HepG2 (cell line): ENCODE data around the gene TSGA10IP. TPM values are rescaled to one million over a fixed set of nuclear protein-coding genes. Genes with fewer than 3 reads are reported as not detected.

Source experiments
- ATAC-seq: fragments of 200-7000 bp; cut with Tn5 transposase; 3 replicates; pipeline ENCODE4 v1.9.1; 2020; ENCODE audit warnings: mild to moderate bottlenecking, moderate library complexity
- BruUV-seq: library from RNA; stranded (reverse); fragments of 400-500 nt; replicated peaks from 2 replicates; lab custom pipeline; 2021; lab: Mats Ljungman, UMichigan
- CTCF ChIA-PET: fragments of 300-600 bp; formaldehyde crosslinking; extraction: SDS; loops from one replicate; lab custom pipeline; 2021; ENCODE audit warnings: low total read pairs, inconsistent platforms, low intra/inter-chr PET ratio; lab: Yijun Ruan, JAX
- POLR2A ChIA-PET: fragments of 350-600 bp; sonication (Branson Sonifier 250); formaldehyde crosslinking; loops from one replicate; lab custom pipeline; 2020; ENCODE audit warnings: antibody characterized with exemption, inconsistent platforms; lab: Yijun Ruan, JAX
- DNase-seq: peaks from one replicate; pipeline ENCODE4 v3.0.0-alpha.2; 2015; ENCODE audit warnings: low spot score
- FAIRE-seq: peaks from 3 replicates; lab custom pipeline; 2011; peaks lifted over from hg19 to GRCh38; lab: Jason Lieb, UNC
- H2AFZ ChIP-seq: one replicate; pipeline ENCODE4 v1.6.1; 2011; ENCODE audit warnings: low read length, inconsistent platforms
- H3K27ac ChIP-seq: fragments of 300-600 bp; 3 replicates; pipeline ENCODE4 v1.8.0; 2011; ENCODE audit warnings: mixed run types, mild to moderate bottlenecking, mixed read lengths, low read length, inconsistent platforms; ENCODE audit not compliant: insufficient read depth; ENCODE audit errors: extremely low read length
- H3K27me3 ChIP-seq, 2 experiments: fragments of 200-600 bp in 1 of 2; 2 replicates in 1 of 2; 3 replicates in 1 of 2; pipeline versions ENCODE4 v1.6.0 to v1.8.0; 2011; ENCODE audit warnings: low read length in 2 of 2, mild to moderate bottlenecking in 2 of 2, moderate library complexity in 2 of 2, inconsistent platforms in 1 of 2; ENCODE audit not compliant: insufficient read depth in 2 of 2, control insufficient read depth in 1 of 2
- H3K36me3 ChIP-seq, 2 experiments: fragments of 200-600 bp in 1 of 2; replicated peaks in 1 of 2; 2 replicates in 1 of 2; 3 replicates in 1 of 2; pipeline versions ENCODE4 v1.5.1 to v1.8.0; 2011; ENCODE audit warnings: low read length in 2 of 2, inconsistent platforms in 1 of 2; ENCODE audit not compliant: insufficient read depth in 2 of 2, control insufficient read depth in 1 of 2
- H3K4me1 ChIP-seq: 2 replicates; pipeline ENCODE4 v1.5.1; 2012; ENCODE audit warnings: low read length, inconsistent platforms; ENCODE audit not compliant: insufficient read depth
- H3K4me2 ChIP-seq: 2 replicates; pipeline ENCODE4 v1.6.0; 2011; ENCODE audit warnings: low read depth, low read length, inconsistent platforms
- H3K4me3 ChIP-seq, 3 experiments: fragments of 200-600 bp in 1 of 3; sonication (generic), shearing (Covaris generic) in 1 of 3; replicated peaks in 1 of 3; 2 replicates each; pipeline ENCODE4 v1.5.1; 2011 to 2016; ENCODE audit warnings: low read length in 3 of 3, inconsistent platforms in 2 of 3, low read depth in 2 of 3, mild to moderate bottlenecking in 2 of 3, control low read depth in 1 of 3, mixed read lengths in 1 of 3; ENCODE audit not compliant: insufficient read depth in 1 of 3
- H3K79me2 ChIP-seq: one replicate; pipeline ENCODE4 v1.6.1; 2011; ENCODE audit warnings: low read length, inconsistent platforms; ENCODE audit not compliant: insufficient read depth
- H3K9ac ChIP-seq: 2 replicates; pipeline ENCODE4 v1.6.0; 2011; ENCODE audit warnings: mild to moderate bottlenecking, low read depth, low read length, inconsistent platforms; ENCODE audit not compliant: insufficient read depth
- H3K9me3 ChIP-seq: 2 replicates; pipeline ENCODE4 v1.5.1; 2012; ENCODE audit warnings: mild to moderate bottlenecking, low read length
- H4K20me1 ChIP-seq: 2 replicates; pipeline ENCODE4 v1.6.0; 2011; ENCODE audit warnings: inconsistent platforms, mild to moderate bottlenecking, low read length, moderate library complexity; ENCODE audit not compliant: insufficient read depth
- MIER2 ChIP-seq: IDR thresholded peaks from 2 replicates; pipeline ENCODE4 v1.6.1; 2016; ENCODE audit warnings: missing biosample characterization, missing genetic modification reagents
- PHB2 ChIP-seq: fragments of 450-650 bp; IDR thresholded peaks from 2 replicates; pipeline ENCODE4 v1.6.1; 2018; ENCODE audit not compliant: partially characterized antibody
- ZNF777 ChIP-seq: sonication (generic); formaldehyde crosslinking; IDR thresholded peaks from 2 replicates; pipeline ENCODE4 v1.4.0; 2020; ENCODE audit warnings: missing genetic modification reagents
- ZNF891 ChIP-seq: sonication (generic); formaldehyde crosslinking; IDR thresholded peaks from 2 replicates; pipeline ENCODE4 v1.5.0; 2020; ENCODE audit warnings: mild to moderate bottlenecking, missing genetic modification reagents
- WGBS: methylation state at CpG from one replicate; pipeline ENCODE4 v1.1.6; 2017; ENCODE audit warnings: low lambda C conversion rate; 5-methylcytosine and 5-hydroxymethylcytosine counted together
- in situ Hi-C: cut with HindIII; loops from 2 replicates; pipeline ENCODE4 v1.10.0; 2017; ENCODE audit warnings: low pct_unique_long_range_greater_than_20kb; ENCODE audit not compliant: extremely low pct_ligation_motif_present
- intact Hi-C: fragments of 100-400 bp; cut with micrococcal nuclease; formaldehyde crosslinking; loops from one replicate; pipeline ENCODE4 v1.10.0; 2022; ENCODE audit not compliant: unreplicated experiment
- polyA plus RNA-seq, 8 experiments: library from polyadenylated mRNA; depleted of rRNA in 3 of 8; stranded (reverse) in 7 of 8; unstranded in 1 of 8; fragments of >200 nt; fragmentation: Illumina TruSeq in 4 of 8; extraction: Trizol in 4 of 8; gene quantifications; 2 replicates each; pipeline versions ENCODE4 v1.2.1 to v1.2.3, GENCODE V29; 2011 to 2016; ENCODE audit warnings: low read depth in 4 of 8, missing spikeins in 1 of 8, mixed read lengths in 1 of 8; ENCODE audit not compliant: insufficient read depth in 1 of 8
- total RNA-seq, 5 experiments: library from RNA; depleted of rRNA; stranded (reverse); fragments of >200 nt; fragmentation: Illumina TruSeq; extraction: Trizol; gene quantifications; 2 replicates each; pipeline ENCODE4 v1.2.3, GENCODE V29; 2016; ENCODE audit warnings: low read depth in 1 of 5
- TF ChIP-seq, protein P1 (sequence below): sonication (generic); formaldehyde crosslinking; IDR thresholded peaks from 2 replicates; pipeline ENCODE4 v1.4.0; 2020; ENCODE audit warnings: missing genetic modification reagents
- TF ChIP-seq, protein P2 (sequence below): sonication (generic); formaldehyde crosslinking; IDR thresholded peaks from 2 replicates; pipeline ENCODE4 v1.5.1; 2020; ENCODE audit warnings: missing genetic modification reagents, mild to moderate bottlenecking, borderline replicate concordance
- TF ChIP-seq, protein P3 (sequence below), 2 experiments: sonication (generic) in 1 of 2; formaldehyde crosslinking in 1 of 2; IDR thresholded peaks; 2 replicates each; pipeline versions ENCODE4 v1.4.0 to v1.6.1; 2018 to 2020; ENCODE audit warnings: missing genetic modification reagents in 2 of 2, borderline replicate concordance in 1 of 2, low read depth in 1 of 2, mild to moderate bottlenecking in 1 of 2, missing biosample characterization in 1 of 2

The TSGA10IP gene
- total and polyA plus RNA-seq, 2 of the 13 experiments (the other 11 are each of a cell fraction or from before 2014, with no cell fraction given), result not detected

DNA sequence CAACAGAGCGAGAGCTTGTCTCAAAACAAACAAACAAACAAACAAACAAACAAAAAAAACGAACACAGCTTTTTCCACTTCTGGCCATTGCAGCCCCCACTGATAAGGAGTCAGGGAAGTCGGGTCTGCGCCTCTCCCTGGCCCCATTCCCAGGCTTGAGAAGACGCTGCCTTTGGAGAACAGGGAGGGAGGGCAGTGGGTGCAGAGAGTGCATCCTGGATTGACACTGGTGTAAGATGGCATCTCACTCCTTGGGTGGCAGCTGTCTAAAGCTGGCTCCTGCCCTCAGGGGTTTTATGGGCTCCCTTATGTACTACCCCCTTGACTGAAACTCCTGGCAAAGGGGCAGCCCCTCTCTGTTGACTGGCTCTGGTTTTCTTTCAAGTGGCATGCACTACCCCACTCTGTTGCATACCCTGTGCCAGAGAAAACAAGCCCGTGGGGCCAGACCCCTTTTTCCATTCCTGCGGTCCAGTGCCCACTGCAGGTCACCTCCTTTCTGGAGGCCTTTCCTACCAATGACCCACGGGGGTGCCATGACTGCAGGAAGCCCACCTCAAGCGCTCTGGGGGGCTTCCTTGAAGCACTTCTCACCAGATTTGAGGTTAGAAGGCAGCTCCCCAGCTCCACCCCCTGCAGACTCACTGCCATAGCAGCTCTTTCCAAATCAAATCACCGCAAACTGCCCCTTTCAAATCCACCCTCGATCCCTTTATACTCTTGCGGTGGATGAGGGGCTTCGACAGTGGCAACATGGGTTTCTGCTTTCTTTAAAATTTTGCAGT, 13.3 kb upstream of the TSGA10IP start:
- H3K9ac ChIP-seq, result no peak overlapping the region
- peaks cover 49% of the 10 kb centered on the region for H3K4me1 ChIP-seq
- WGBS, result 27% methylated on average over 12 of the region's 13 CpGs
- H4K20me1 ChIP-seq, result no peaks in the 10 kb centered on the region
- no peaks in the 10 kb centered on the region for H3K36me3 ChIP-seq
- no peak for TF ChIP-seq ZNF891 (CRISPR knock-in tag)
- TF ChIP-seq ZNF777 (CRISPR knock-in tag), result no peak
- TF ChIP-seq, protein P1, sequence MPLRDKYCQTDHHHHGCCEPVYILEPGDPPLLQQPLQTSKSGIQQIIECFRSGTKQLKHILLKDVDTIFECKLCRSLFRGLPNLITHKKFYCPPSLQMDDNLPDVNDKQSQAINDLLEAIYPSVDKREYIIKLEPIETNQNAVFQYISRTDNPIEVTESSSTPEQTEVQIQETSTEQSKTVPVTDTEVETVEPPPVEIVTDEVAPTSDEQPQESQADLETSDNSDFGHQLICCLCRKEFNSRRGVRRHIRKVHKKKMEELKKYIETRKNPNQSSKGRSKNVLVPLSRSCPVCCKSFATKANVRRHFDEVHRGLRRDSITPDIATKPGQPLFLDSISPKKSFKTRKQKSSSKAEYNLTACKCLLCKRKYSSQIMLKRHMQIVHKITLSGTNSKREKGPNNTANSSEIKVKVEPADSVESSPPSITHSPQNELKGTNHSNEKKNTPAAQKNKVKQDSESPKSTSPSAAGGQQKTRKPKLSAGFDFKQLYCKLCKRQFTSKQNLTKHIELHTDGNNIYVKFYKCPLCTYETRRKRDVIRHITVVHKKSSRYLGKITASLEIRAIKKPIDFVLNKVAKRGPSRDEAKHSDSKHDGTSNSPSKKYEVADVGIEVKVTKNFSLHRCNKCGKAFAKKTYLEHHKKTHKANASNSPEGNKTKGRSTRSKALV (CRISPR knock-in tag), result no peak
- no peak for TF ChIP-seq MIER2
- no peak for TF ChIP-seq PHB2
- TF ChIP-seq, protein P2, sequence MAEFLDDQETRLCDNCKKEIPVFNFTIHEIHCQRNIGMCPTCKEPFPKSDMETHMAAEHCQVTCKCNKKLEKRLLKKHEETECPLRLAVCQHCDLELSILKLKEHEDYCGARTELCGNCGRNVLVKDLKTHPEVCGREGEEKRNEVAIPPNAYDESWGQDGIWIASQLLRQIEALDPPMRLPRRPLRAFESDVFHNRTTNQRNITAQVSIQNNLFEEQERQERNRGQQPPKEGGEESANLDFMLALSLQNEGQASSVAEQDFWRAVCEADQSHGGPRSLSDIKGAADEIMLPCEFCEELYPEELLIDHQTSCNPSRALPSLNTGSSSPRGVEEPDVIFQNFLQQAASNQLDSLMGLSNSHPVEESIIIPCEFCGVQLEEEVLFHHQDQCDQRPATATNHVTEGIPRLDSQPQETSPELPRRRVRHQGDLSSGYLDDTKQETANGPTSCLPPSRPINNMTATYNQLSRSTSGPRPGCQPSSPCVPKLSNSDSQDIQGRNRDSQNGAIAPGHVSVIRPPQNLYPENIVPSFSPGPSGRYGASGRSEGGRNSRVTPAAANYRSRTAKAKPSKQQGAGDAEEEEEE (CRISPR knock-in tag), result no peak
- TF ChIP-seq, protein P3, sequence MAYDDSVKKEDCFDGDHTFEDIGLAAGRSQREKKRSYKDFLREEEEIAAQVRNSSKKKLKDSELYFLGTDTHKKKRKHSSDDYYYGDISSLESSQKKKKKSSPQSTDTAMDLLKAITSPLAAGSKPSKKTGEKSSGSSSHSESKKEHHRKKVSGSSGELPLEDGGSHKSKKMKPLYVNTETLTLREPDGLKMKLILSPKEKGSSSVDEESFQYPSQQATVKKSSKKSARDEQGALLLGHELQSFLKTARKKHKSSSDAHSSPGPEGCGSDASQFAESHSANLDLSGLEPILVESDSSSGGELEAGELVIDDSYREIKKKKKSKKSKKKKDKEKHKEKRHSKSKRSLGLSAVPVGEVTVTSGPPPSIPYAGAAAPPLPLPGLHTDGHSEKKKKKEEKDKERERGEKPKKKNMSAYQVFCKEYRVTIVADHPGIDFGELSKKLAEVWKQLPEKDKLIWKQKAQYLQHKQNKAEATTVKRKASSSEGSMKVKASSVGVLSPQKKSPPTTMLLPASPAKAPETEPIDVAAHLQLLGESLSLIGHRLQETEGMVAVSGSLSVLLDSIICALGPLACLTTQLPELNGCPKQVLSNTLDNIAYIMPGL (CRISPR knock-in tag; IDR thresholded peaks at IDR 0.05; ENCODE audit: borderline replicate concordance in 1 of 2, low read depth in 1 of 2), result no peak
- in situ Hi-C loops, result no loop called here
- H2AFZ ChIP-seq, result no peak overlapping the region
- POLR2A ChIA-PET, result no interaction called here
- intact Hi-C loops, result loop anchor here (5.0 kb wide), 1 partner anchor 45 kb away; the partner anchor contains the start of gene FIBP
- no peaks in the 10 kb centered on the region for H3K9me3 ChIP-seq
- BruUV-seq, result no TSS peak
- H3K79me2 ChIP-seq, result no peaks in the 10 kb centered on the region
- CTCF ChIA-PET, result interaction anchor here (1.6 kb wide), 1 partner anchor 57 kb away, joined by 5 read pairs; no protein-coding TSS in a partner anchor
- H3K4me3 ChIP-seq, result no peak overlapping the region; a peak in 1 of 6 replicates
- peaks cover 0 to 3% of the 10 kb centered on the region in 2 experiments; a peak in 1 of 5 replicates for H3K27me3 ChIP-seq
- H3K27ac ChIP-seq, result no peak overlapping the region
- no peak for FAIRE-seq
- ATAC-seq, result peak; percentile 21
- DNase-seq, result no peak
- no peak overlapping the region; the same call in 1 of the 2 replicates for H3K4me2 ChIP-seq
